Natural killer cell (primary cell): Measurements from ENCODE around the gene VPS13D. TPM values are rescaled to one million over a fixed set of nuclear protein-coding genes. Genes with fewer than 3 reads are reported as not detected.

Experiments used
- ATAC-seq, 3 donors: fragments of 150-1000 bp in 2 of 3; fragments of 200-7000 bp in 1 of 3; cut with Tn5 transposase; 1 replicate in 1 of 3; 2 replicates in 2 of 3; pipeline ENCODE4 v1.10.0; 2021; ENCODE audit warnings: mild to moderate bottlenecking in 2 of 3, moderate library complexity in 2 of 3
- DNase-seq, 2 donors: peaks; one replicate each; pipeline versions ENCODE4 v3.0.0 to v3.0.0-alpha.2; 2013 to 2021; ENCODE audit warnings: mixed read lengths in 1 of 2
- H3K27ac ChIP-seq: one replicate; pipeline ENCODE4 v1.5.1; 2013; ENCODE audit warnings: mild to moderate bottlenecking, low read length
- H3K27me3 ChIP-seq: one replicate; pipeline ENCODE4 v1.6.1; 2013; ENCODE audit warnings: low read length; ENCODE audit not compliant: control insufficient read depth, insufficient read depth
- H3K36me3 ChIP-seq: one replicate; pipeline ENCODE4 v1.6.1; 2013; ENCODE audit warnings: low read length; ENCODE audit not compliant: control insufficient read depth, insufficient read depth
- H3K4me1 ChIP-seq: one replicate; pipeline ENCODE4 v1.6.1; 2013; ENCODE audit warnings: low read length; ENCODE audit not compliant: control insufficient read depth, insufficient read depth
- H3K4me3 ChIP-seq: one replicate; pipeline ENCODE4 v1.5.1; 2013; ENCODE audit warnings: low read length
- H3K9me3 ChIP-seq: one replicate; pipeline ENCODE4 v1.6.1; 2013; ENCODE audit warnings: low read length; ENCODE audit not compliant: control insufficient read depth, insufficient read depth
- H3K27ac Mint-ChIP-seq, 2 donors: one replicate each; pipeline ENCODE4 v1.8.0; 2022; ENCODE audit warnings: mild to moderate bottlenecking in 2 of 2, mixed read lengths in 2 of 2, moderate library complexity in 1 of 2
- H3K27me3 Mint-ChIP-seq, 2 donors: one replicate each; pipeline ENCODE4 v1.8.0; 2022; ENCODE audit warnings: low read depth in 2 of 2, mixed read lengths in 2 of 2
- H3K36me3 Mint-ChIP-seq: one replicate; pipeline ENCODE4 v1.8.0; 2022; ENCODE audit warnings: mixed read lengths
- H3K4me1 Mint-ChIP-seq, 2 donors: one replicate each; pipeline ENCODE4 v1.8.0; 2022; ENCODE audit warnings: mixed read lengths in 2 of 2
- H3K4me3 Mint-ChIP-seq: one replicate; pipeline ENCODE4 v1.8.0; 2022; ENCODE audit warnings: mild to moderate bottlenecking, moderate library complexity, mixed read lengths
- H3K9me3 Mint-ChIP-seq, 2 donors: one replicate each; pipeline ENCODE4 v1.8.0; 2022; ENCODE audit warnings: mixed read lengths in 2 of 2
- WGBS: methylation state at CpG from one replicate; pipeline ENCODE4 v1.1.7; 2013; ENCODE audit warnings: missing lambda C conversion rate; ENCODE audit not compliant: insufficient coverage; 5-methylcytosine and 5-hydroxymethylcytosine counted together
- intact Hi-C: fragments of 100-400 bp; cut with micrococcal nuclease; formaldehyde crosslinking; loops from one replicate; pipeline ENCODE4 v1.14.2; 2022
- total RNA-seq, 4 donors: library from RNA; stranded (reverse); fragments of 120-200 nt in 1 of 4; gene quantifications; one replicate each; pipeline versions ENCODE4 v1.2.3 to v1.2.4, GENCODE V29; 2013 to 2022
- TF ChIP-seq, protein P1 (sequence below): fragments of 200-600 bp; IDR thresholded peaks from one replicate; pipeline ENCODE4 v1.8.0; 2022; ENCODE audit warnings: antibody characterized with exemption

Gene VPS13D
- total RNA-seq, 3 donors from 2014 or later (not counting 1 experiment from before 2014, with no cell fraction given): 66.3 to 94.0 (median 81.7) TPM

DNA sequence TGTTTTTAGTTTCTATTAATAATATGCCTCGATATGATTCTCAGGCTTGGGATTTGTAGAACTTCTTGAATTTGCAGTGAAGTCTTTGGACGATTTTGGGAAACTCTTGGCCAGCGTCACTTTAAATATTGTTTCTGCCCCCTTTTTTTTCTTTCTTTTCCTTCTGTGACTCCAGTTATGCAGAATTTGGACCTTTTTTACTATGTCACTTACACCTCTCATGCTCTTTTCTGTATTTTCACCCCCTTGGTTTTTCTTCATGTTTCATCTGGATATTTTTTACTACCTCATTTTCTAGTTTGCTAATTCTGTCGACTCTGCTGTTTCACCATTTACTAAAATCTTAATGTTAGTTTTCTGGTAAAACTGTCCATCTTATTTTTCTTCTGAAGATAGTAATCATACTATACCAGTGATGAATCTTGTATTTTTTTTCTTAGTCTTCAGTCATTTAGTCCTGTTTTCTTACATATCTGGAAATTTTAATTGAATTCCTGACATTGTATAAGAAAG, 214.6 kb downstream of the VPS13D start:
- Mint-ChIP-seq H3K36me3 (peaks cover 14% of the 10 kb centered on the region), H3K27ac (peak overlapping the region; percentile 15 to 80), H3K4me1 (peaks cover 70 to 73% of the 10 kb centered on the region in 2 donors), H3K9me3 (peaks cover 0 to 2% of the 10 kb centered on the region in 2 donors), H3K27me3 (no peaks in the 10 kb centered on the region), H3K4me3 (peak overlapping the region; percentile 56)
- TF ChIP-seq, protein P1, sequence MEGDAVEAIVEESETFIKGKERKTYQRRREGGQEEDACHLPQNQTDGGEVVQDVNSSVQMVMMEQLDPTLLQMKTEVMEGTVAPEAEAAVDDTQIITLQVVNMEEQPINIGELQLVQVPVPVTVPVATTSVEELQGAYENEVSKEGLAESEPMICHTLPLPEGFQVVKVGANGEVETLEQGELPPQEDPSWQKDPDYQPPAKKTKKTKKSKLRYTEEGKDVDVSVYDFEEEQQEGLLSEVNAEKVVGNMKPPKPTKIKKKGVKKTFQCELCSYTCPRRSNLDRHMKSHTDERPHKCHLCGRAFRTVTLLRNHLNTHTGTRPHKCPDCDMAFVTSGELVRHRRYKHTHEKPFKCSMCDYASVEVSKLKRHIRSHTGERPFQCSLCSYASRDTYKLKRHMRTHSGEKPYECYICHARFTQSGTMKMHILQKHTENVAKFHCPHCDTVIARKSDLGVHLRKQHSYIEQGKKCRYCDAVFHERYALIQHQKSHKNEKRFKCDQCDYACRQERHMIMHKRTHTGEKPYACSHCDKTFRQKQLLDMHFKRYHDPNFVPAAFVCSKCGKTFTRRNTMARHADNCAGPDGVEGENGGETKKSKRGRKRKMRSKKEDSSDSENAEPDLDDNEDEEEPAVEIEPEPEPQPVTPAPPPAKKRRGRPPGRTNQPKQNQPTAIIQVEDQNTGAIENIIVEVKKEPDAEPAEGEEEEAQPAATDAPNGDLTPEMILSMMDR: no peak
- Histone ChIP-seq H3K9me3 (no peaks in the 10 kb centered on the region), H3K27me3 (no peaks in the 10 kb centered on the region), H3K4me3 (no peak overlapping the region), H3K27ac (no peak overlapping the region), H3K4me1 (peaks cover 38% of the 10 kb centered on the region), H3K36me3 (no peaks in the 10 kb centered on the region)
- WGBS: 96% methylated on average over 3 of the region's 4 CpGs
- DNase-seq (no peak), ATAC-seq (no peak)
- intact Hi-C loops: no loop called here

DNA sequence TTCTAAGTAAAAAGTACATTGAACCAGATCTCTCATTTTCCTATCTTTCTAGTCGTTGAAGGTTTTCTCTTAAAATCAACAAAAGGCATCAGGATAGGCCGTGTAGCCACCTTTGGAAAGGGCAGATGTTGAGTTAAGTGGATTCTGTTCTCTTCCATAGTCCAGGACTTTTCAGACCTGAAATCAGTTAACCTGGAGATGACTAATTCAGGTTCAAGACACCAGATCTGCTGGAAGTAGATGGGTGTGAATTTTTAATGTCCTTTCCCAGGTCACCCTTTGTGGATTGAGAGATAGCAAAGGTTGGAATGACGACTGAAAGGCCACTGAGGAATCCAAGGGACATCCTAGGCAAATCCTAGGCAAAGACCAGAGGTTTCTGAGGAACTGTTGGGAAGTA, 215.4 kb downstream of the VPS13D start:
- no peaks in the 10 kb centered on the region for H3K27me3 Mint-ChIP-seq
- intact Hi-C loops: no loop called here
- Histone ChIP-seq H3K36me3 (no peaks in the 10 kb centered on the region), H3K4me1 (peaks cover 36% of the 10 kb centered on the region), H3K27me3 (no peaks in the 10 kb centered on the region), H3K27ac (no peak overlapping the region), H3K4me3 (no peak overlapping the region), H3K9me3 (no peaks in the 10 kb centered on the region)
- peaks cover 70 to 73% of the 10 kb centered on the region in 2 donors for H3K4me1 Mint-ChIP-seq
- peaks cover 14% of the 10 kb centered on the region for H3K36me3 Mint-ChIP-seq
- DNase-seq: no peak
- TF ChIP-seq, protein P1: no peak
- no peak overlapping the region for H3K27ac Mint-ChIP-seq
- 94% methylated on average over 2 of the region's 3 CpGs for WGBS
- H3K4me3 Mint-ChIP-seq: no peak overlapping the region
- no peak for ATAC-seq
- peaks cover 0 to 2% of the 10 kb centered on the region in 2 donors for H3K9me3 Mint-ChIP-seq

DNA sequence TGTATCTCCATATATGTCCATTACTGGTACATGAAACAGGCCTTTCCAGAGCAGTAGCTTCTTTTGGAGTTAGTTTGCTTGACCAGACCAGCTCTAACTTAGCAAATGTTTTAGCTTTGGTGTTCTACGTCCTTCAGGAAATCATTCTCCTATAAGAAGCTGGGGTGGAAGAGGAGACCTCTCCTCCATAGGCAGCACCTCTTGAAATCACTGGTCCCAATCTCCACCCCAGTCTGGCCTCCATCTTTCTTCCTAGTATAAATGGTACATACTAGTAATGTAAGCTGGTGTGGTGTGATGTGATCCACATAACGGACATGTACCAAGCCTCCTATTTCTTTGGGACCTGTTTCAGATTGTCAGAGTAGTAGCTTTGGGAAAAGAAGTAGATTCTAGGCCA, 216.8 kb downstream of the VPS13D start:
- no peaks in the 10 kb centered on the region for H3K36me3 ChIP-seq
- no peaks in the 10 kb centered on the region for H3K9me3 ChIP-seq
- H3K4me1 ChIP-seq: peaks cover 31% of the 10 kb centered on the region
- no peak for DNase-seq
- Mint-ChIP-seq H3K9me3 (peaks cover 0 to 2% of the 10 kb centered on the region in 2 donors), H3K36me3 (peaks cover 14% of the 10 kb centered on the region), H3K4me1 (peaks cover 72 to 75% of the 10 kb centered on the region in 2 donors), H3K27ac (no peak overlapping the region), H3K4me3 (no peak overlapping the region), H3K27me3 (no peaks in the 10 kb centered on the region)
- 100% methylated on average over 1 of the region's 2 CpGs for WGBS
- no peaks in the 10 kb centered on the region for H3K27me3 ChIP-seq
- intact Hi-C loops: no loop called here
- no peak overlapping the region for H3K27ac ChIP-seq
- no peak for ATAC-seq
- TF ChIP-seq, protein P1: no peak
- H3K4me3 ChIP-seq: no peak overlapping the region

DNA sequence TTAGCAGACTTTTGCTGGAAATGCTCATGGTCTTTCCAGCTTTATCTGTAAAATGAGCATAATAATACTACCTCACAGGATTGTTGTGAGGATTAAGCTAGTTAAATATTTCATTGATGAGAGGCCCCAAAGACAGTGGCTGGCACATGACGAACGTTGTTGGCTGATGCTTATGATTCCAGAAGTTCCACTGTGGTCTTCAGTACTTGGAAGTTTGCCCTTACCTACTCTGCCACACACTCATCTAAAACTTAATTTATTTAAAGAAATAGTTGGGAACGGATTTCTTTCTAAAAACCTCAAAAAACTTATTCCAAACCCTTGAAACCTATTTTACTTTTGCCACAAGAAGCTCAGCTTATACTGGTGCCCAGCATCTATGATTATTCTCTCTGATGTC, 217.5 kb downstream of the VPS13D start:
- Mint-ChIP-seq H3K27me3 (no peaks in the 10 kb centered on the region), H3K4me3 (no peak overlapping the region), H3K9me3 (peaks cover 0 to 2% of the 10 kb centered on the region in 2 donors), H3K27ac (peak overlapping the region in 1 of 2 donors; percentile 95), H3K36me3 (peaks cover 14% of the 10 kb centered on the region), H3K4me1 (peaks cover 73 to 75% of the 10 kb centered on the region in 2 donors)
- peaks cover 2% of the 10 kb centered on the region for H3K36me3 ChIP-seq
- peaks cover 31% of the 10 kb centered on the region for H3K4me1 ChIP-seq
- H3K27me3 ChIP-seq: no peaks in the 10 kb centered on the region
- no peak overlapping the region for H3K27ac ChIP-seq
- DNase-seq (no peak), ATAC-seq (no peak)
- H3K4me3 ChIP-seq: no peak overlapping the region
- no peaks in the 10 kb centered on the region for H3K9me3 ChIP-seq
- 100% methylated on average over 3 of the region's 3 CpGs for WGBS
- TF ChIP-seq, protein P1: no peak
- intact Hi-C loops: no loop called here
